SK-N-MC (cell line): ENCODE measurements around the gene SUN1.

Experiments used
- EZH2 ChIP-seq: fragments of 200-600 bp; sonication (generic); IDR thresholded peaks from one replicate; pipeline ENCODE4 v1.6.1; 2017; ENCODE audit warnings: antibody characterized with exemption
- FOXP2 ChIP-seq: optimal IDR thresholded peaks from 2 replicates; pipeline ENCODE3; 2011; ENCODE audit warnings: mild to moderate bottlenecking, moderate library complexity; ENCODE audit not compliant: insufficient read depth; ENCODE audit errors: extremely low read length, control extremely low read depth
- POLR2AphosphoS5 ChIP-seq: IDR thresholded peaks from 2 replicates; pipeline ENCODE4 v1.6.1; 2012; ENCODE audit warnings: mild to moderate bottlenecking, low read depth, low read length, borderline replicate concordance

- TF ChIP-seq POLR2AphosphoS5 (no peak), EZH2 (no peak), FOXP2 (no peak)
Measured at GRCh38 chr7:898460-898854, 66.2 kb downstream of the SUN1 start.
